Chondrocyte (in vitro differentiated cells): ENCODE measurements around the gene SLC22A12. TPM values are rescaled to one million over a fixed set of nuclear protein-coding genes. Genes with fewer than 3 reads are reported as not detected.

Source experiments
- DNase-seq: peaks from one replicate; pipeline ENCODE4 v3.0.0; 2021; ENCODE audit warnings: mixed read lengths, low spot score
- H3K27ac Mint-ChIP-seq: one replicate; pipeline ENCODE4 v1.8.0; 2021; ENCODE audit warnings: mild to moderate bottlenecking, moderate library complexity, mixed read lengths; ENCODE audit not compliant: unreplicated experiment
- H3K27me3 Mint-ChIP-seq: 2 replicates; pipeline ENCODE4 v1.8.0; 2021; ENCODE audit warnings: low read depth, mixed read lengths
- H3K36me3 Mint-ChIP-seq: 2 replicates; pipeline ENCODE4 v1.8.0; 2021; ENCODE audit warnings: low read depth, mixed read lengths
- H3K4me1 Mint-ChIP-seq: 2 replicates; pipeline ENCODE4 v1.8.0; 2021; ENCODE audit warnings: low read depth, mild to moderate bottlenecking, mixed read lengths
- H3K4me3 Mint-ChIP-seq: one replicate; pipeline ENCODE4 v1.8.0; 2021; ENCODE audit warnings: mild to moderate bottlenecking, moderate library complexity, mixed read lengths; ENCODE audit not compliant: unreplicated experiment
- H3K9me3 Mint-ChIP-seq: 2 replicates; pipeline ENCODE4 v1.8.0; 2021; ENCODE audit warnings: low read depth, mixed read lengths
- total RNA-seq: library from RNA; stranded (reverse); gene quantifications from 3 replicates; pipeline ENCODE4 v1.2.1, GENCODE V29; 2021
- TF ChIP-seq, protein P1 (sequence below): fragments of 200-600 bp; sonication (generic); IDR thresholded peaks from 2 replicates; pipeline ENCODE4 v1.5.0; 2021; ENCODE audit warnings: antibody characterized with exemption, mild to moderate bottlenecking, moderate library complexity

SLC22A12 gene
- total RNA-seq, 1 donor from 2014 or later, result not detected

DNA sequence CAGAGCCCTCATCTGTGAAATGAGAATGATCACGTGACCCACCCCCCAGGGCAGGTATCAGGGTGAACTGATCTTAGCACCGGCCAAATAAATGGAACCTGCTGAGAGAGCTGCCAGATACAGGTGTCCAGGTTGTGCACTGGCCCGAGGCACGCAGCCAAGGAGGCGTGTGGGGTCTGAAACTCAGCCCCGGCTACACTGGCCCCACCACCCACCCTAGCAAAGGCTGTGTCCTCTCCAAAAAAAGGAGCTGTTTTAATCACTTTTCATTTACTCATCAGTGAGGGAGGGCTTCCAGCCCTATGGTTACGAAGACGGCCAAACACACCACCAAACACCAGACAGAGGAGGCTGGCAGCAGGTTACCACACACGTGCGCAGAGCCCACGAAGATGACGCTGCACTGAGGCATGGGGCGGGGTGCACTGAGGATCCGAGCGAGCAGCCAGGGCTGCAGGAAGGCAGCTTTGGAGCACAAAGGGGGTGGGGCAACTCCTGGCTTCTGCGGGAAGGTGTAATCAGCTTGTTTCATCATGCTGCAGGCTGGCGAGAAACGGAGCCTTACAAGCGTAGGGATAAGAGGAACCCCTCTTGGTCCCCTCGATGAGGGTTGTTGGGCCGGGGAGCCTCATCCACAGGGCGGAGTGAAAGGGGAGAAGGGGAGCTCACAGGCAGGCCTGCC lies 19.5 kb upstream of the SLC22A12 start:
- no peak overlapping the region for H3K4me3 Mint-ChIP-seq
- peaks cover 26% of the 10 kb centered on the region for H3K27me3 Mint-ChIP-seq
- no peaks in the 10 kb centered on the region for H3K9me3 Mint-ChIP-seq
- H3K36me3 Mint-ChIP-seq, result no peaks in the 10 kb centered on the region
- peak; percentile 77 for DNase-seq
- TF ChIP-seq, protein P1, sequence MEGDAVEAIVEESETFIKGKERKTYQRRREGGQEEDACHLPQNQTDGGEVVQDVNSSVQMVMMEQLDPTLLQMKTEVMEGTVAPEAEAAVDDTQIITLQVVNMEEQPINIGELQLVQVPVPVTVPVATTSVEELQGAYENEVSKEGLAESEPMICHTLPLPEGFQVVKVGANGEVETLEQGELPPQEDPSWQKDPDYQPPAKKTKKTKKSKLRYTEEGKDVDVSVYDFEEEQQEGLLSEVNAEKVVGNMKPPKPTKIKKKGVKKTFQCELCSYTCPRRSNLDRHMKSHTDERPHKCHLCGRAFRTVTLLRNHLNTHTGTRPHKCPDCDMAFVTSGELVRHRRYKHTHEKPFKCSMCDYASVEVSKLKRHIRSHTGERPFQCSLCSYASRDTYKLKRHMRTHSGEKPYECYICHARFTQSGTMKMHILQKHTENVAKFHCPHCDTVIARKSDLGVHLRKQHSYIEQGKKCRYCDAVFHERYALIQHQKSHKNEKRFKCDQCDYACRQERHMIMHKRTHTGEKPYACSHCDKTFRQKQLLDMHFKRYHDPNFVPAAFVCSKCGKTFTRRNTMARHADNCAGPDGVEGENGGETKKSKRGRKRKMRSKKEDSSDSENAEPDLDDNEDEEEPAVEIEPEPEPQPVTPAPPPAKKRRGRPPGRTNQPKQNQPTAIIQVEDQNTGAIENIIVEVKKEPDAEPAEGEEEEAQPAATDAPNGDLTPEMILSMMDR, result no peak
- H3K27ac Mint-ChIP-seq, result no peak overlapping the region
- H3K4me1 Mint-ChIP-seq, result peaks cover 2% of the 10 kb centered on the region

DNA sequence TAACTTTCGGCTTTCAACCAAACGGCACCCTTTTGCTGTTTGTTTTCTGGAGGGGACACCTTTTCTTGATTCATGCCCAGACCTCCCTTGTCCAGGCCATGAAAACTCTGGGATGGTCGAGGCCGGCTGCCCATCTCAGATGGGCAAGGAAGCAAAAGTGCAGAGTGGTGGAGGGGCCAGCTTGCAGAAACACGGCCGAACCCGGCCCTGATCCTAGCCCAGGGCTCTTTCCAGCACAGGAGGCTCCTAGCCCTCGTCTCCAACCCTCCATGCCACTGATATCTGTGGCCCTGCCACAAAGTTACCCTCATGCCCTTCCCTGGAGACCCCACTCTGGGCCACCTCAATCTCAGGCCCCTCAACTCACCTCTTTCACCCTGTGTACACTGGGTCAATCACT lies 18.9 kb upstream of the SLC22A12 start:
- DNase-seq, result peak; percentile 52
- H3K4me1 Mint-ChIP-seq, result no peaks in the 10 kb centered on the region
- H3K4me3 Mint-ChIP-seq, result no peak overlapping the region
- TF ChIP-seq, protein P1, result no peak
- H3K27ac Mint-ChIP-seq, result no peak overlapping the region
- no peaks in the 10 kb centered on the region for H3K36me3 Mint-ChIP-seq
- H3K27me3 Mint-ChIP-seq, result peaks cover 28% of the 10 kb centered on the region
- H3K9me3 Mint-ChIP-seq, result no peaks in the 10 kb centered on the region

DNA sequence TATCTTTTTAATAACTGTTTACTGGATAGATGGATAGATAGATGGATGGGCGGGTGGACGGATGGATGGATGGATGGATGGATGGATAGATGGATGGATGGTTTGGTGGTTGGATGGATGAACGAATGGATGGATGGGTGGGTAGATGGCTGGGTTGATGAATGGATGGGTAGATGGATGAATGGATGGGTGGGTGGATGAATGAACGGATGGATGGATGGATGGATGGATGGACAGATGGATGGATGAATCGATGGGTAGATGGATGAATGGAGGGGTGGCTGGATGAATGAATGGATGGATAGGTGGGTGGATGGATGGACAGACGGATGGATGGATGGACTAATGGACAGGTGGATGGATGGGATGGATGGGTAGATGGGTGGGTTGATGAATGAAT lies 13.8 kb upstream of the SLC22A12 start:
- TF ChIP-seq, protein P1, result no peak
- no peak for DNase-seq
- no peak overlapping the region for H3K27ac Mint-ChIP-seq
- peaks cover 36% of the 10 kb centered on the region for H3K27me3 Mint-ChIP-seq
- H3K4me1 Mint-ChIP-seq, result peaks cover 8% of the 10 kb centered on the region
- H3K4me3 Mint-ChIP-seq, result no peak overlapping the region
- no peaks in the 10 kb centered on the region for H3K36me3 Mint-ChIP-seq
- H3K9me3 Mint-ChIP-seq, result no peaks in the 10 kb centered on the region

DNA sequence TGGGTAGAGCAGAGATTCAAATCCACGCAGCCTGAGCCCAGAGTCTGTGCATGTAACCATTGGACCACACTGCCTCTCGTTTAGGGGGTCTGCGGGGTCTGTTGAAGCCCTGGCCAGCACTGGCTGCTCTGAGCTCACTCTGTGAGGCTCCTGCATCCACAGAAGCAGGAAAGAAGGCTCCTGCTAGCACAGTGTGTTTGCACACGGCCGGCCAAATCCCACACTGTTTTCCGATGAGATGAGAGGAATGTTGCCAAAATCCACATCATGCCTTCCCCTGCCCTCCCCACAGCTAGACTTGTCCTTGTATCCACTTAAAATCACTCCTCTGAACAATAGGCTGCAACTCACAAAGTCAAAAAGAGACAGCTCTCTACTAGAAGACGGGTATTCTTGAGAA lies 10.6 kb upstream of the SLC22A12 start:
- peak; percentile 51 for DNase-seq
- TF ChIP-seq, protein P1, result no peak
- no peaks in the 10 kb centered on the region for H3K9me3 Mint-ChIP-seq
- no peaks in the 10 kb centered on the region for H3K36me3 Mint-ChIP-seq
- no peak overlapping the region for H3K4me3 Mint-ChIP-seq
- H3K27ac Mint-ChIP-seq, result no peak overlapping the region
- H3K4me1 Mint-ChIP-seq, result peaks cover 8% of the 10 kb centered on the region
- peaks cover 27% of the 10 kb centered on the region for H3K27me3 Mint-ChIP-seq

DNA sequence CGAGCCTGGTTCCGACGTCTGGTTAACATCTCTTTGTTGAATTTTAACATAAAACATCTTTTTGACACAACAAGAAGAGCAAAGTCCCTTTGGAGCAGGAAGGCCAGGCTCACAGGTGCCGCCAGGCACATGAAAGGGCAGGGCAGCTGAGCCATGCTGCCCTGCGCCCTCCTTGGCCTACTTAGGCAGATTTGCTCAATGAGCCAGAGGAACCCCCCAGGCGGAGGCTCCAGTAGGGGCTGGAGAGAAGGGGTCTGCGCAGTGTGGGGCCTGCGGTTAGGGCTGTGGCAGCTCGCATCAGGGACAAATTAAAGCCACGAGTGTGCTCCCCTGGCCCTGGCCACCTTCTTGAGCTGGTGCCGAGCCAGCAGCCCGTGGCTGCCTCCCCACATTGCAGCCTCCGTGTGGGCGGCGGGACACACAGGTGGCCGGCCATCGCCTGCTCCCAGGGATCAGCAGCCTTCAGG lies 9.9 kb upstream of the SLC22A12 start:
- H3K36me3 Mint-ChIP-seq, result peaks cover 1% of the 10 kb centered on the region
- peaks cover 29% of the 10 kb centered on the region for H3K27me3 Mint-ChIP-seq
- H3K4me1 Mint-ChIP-seq, result peaks cover 9% of the 10 kb centered on the region
- TF ChIP-seq, protein P1, result no peak
- no peak overlapping the region for H3K4me3 Mint-ChIP-seq
- H3K9me3 Mint-ChIP-seq, result no peaks in the 10 kb centered on the region
- DNase-seq, result peak; percentile 61
- no peak overlapping the region for H3K27ac Mint-ChIP-seq
